Measurements from ENCODE around the gene LTBP4. TPM values are rescaled to one million over a fixed set of nuclear protein-coding genes. Genes with fewer than 3 reads are reported as not detected.

Gene LTBP4
- 10.4 and 15.4 TPM in 2 replicates for total RNA-seq

GRCh38 chr19:40601134-40601974 is at the start of gene LTBP4:
LTBP4 (plus strand) TSS chr19:40601369; CDS start chr19:40601388, 19 bp downstream.

GRCh38 chr19:40576585-40577451 is 24.4 kb upstream of the LTBP4 start, which contains the start of gene SHKBP1:
SHKBP1 (plus strand) TSS chr19:40576873; CDS start chr19:40576900, 27 bp downstream.

Other genes with a start within 250 kb of the LTBP4 start
- gene HIPK4, start 211.2 kb upstream of the LTBP4 start, total RNA-seq: under 0.01 and 0.09 TPM in 2 replicates
- 0.81 and 1.1 TPM in 2 replicates for gene PRX, start 188.0 kb upstream of the LTBP4 start, total RNA-seq
- gene SERTAD1, start 175.4 kb upstream of the LTBP4 start, total RNA-seq: 18.1 and 23.8 TPM in 2 replicates
- 13.7 and 15.2 TPM in 2 replicates for gene SERTAD3, start 157.0 kb upstream of the LTBP4 start, total RNA-seq
- 56.2 and 67.8 TPM in 2 replicates for gene BLVRB, start 135.6 kb upstream of the LTBP4 start, total RNA-seq
- gene SPTBN4, start 134.4 kb upstream of the LTBP4 start, total RNA-seq: 0.09 and 0.28 TPM in 2 replicates
- 23.8 and 25.1 TPM in 2 replicates for gene SHKBP1, start 24.5 kb upstream of the LTBP4 start, total RNA-seq
- gene NUMBL, start 89.3 kb downstream of the LTBP4 start, total RNA-seq: 14.0 and 20.6 TPM in 2 replicates
- gene COQ8B, start 115.5 kb downstream of the LTBP4 start, total RNA-seq: 15.2 and 25.0 TPM in 2 replicates
- gene ITPKC, start 115.7 kb downstream of the LTBP4 start, total RNA-seq: 15.0 and 20.7 TPM in 2 replicates
- 0.36 and 1.0 TPM in 2 replicates for gene ACTMAP, start 149.1 kb downstream of the LTBP4 start, total RNA-seq
- 48.4 and 51.1 TPM in 2 replicates for gene SNRPA, start 149.8 kb downstream of the LTBP4 start, total RNA-seq
- gene MIA, start 174.2 kb downstream of the LTBP4 start, total RNA-seq: not detected in 2 replicates
- 5.6 and 7.7 TPM in 2 replicates for gene RAB4B, start 176.9 kb downstream of the LTBP4 start, total RNA-seq
- 107 and 118 TPM in 2 replicates for gene EGLN2, start 197.8 kb downstream of the LTBP4 start, total RNA-seq
- not detected in 2 replicates for gene CYP2A6, start 249.1 kb downstream of the LTBP4 start, total RNA-seq